PC-3 (cell line): ENCODE results near the gene RPS6KA2. TPM values are rescaled to one million over a fixed set of nuclear protein-coding genes. Genes with fewer than 3 reads are reported as not detected.

Experiments
- ATAC-seq: fragments of 200-7000 bp; cut with Tn5 transposase; 2 replicates; pipeline ENCODE4 v1.9.1; 2020; ENCODE audit warnings: mild to moderate bottlenecking, moderate library complexity
- BruUV-seq: library from RNA; stranded (reverse); fragments of 400-500 nt; replicated peaks from 2 replicates; lab custom pipeline; 2021; lab: Mats Ljungman, UMichigan
- CTCF ChIA-PET: fragments of 300-600 bp; sonication (Branson Sonifier 250); formaldehyde crosslinking; loops from one replicate; lab custom pipeline; 2022; ENCODE audit warnings: antibody characterized with exemption; lab: Charles Lee
- POLR2A ChIA-PET: fragments of 300-600 bp; sonication (Branson Sonifier 250); formaldehyde crosslinking; loops from one replicate; lab custom pipeline; 2022; ENCODE audit warnings: antibody characterized with exemption; ENCODE audit not compliant: unreplicated experiment; lab: Charles Lee
- DNase-seq: peaks from one replicate; pipeline ENCODE4 v3.0.0-alpha.2; 2015
- H2AFZ ChIP-seq: fragments of 300-600 bp; sonication (generic); 2 replicates; pipeline ENCODE4 v1.6.0; 2016; ENCODE audit warnings: antibody characterized with exemption, low read length
- H3F3A ChIP-seq: fragments of 300-600 bp; sonication (generic); one replicate; pipeline ENCODE4 v1.6.0; 2017; ENCODE audit warnings: antibody characterized with exemption, low read length, control low read depth, mild to moderate bottlenecking; ENCODE audit not compliant: unreplicated experiment
- H3K27ac ChIP-seq: fragments of 300-600 bp; sonication (generic); 2 replicates; pipeline ENCODE4 v1.5.1; 2016; ENCODE audit warnings: mild to moderate bottlenecking, low read length
- H3K27me3 ChIP-seq: fragments of 300-600 bp; sonication (generic); 2 replicates; pipeline ENCODE4 v1.6.1; 2016; ENCODE audit warnings: low read length, mixed read lengths
- H3K36me3 ChIP-seq: fragments of 300-600 bp; sonication (generic); 2 replicates; pipeline ENCODE4 v1.6.1; 2016; ENCODE audit warnings: low read depth, mixed run types, low read length, mixed read lengths
- H3K4me1 ChIP-seq: fragments of 300-600 bp; sonication (generic); 2 replicates; pipeline ENCODE4 v1.5.1; 2016; ENCODE audit warnings: low read length; ENCODE audit not compliant: insufficient read depth
- H3K4me2 ChIP-seq: fragments of 300-600 bp; sonication (generic); 2 replicates; pipeline ENCODE4 v1.6.0; 2016; ENCODE audit warnings: low read length
- H3K4me3 ChIP-seq: fragments of 300-600 bp; sonication (generic); 2 replicates; pipeline ENCODE4 v1.5.1; 2016; ENCODE audit warnings: mild to moderate bottlenecking, low read length, mixed read lengths
- H3K79me2 ChIP-seq: fragments of 300-600 bp; sonication (generic); 2 replicates; pipeline ENCODE4 v1.6.1; 2017; ENCODE audit warnings: low read length, mixed read lengths
- H3K9ac ChIP-seq: fragments of 300-600 bp; sonication (generic); 2 replicates; pipeline ENCODE4 v1.6.0; 2016; ENCODE audit warnings: mild to moderate bottlenecking, low read length
- H3K9me2 ChIP-seq: fragments of 300-600 bp; sonication (generic); replicated peaks from 2 replicates; pipeline ENCODE4 v1.6.1; 2016; ENCODE audit warnings: mixed run types, low read length, mixed read lengths
- H3K9me3 ChIP-seq: fragments of 300-600 bp; sonication (generic); 2 replicates; pipeline ENCODE4 v1.6.1; 2016; ENCODE audit warnings: low read length, mixed read lengths
- H4K20me1 ChIP-seq: fragments of 300-600 bp; sonication (generic); 2 replicates; pipeline ENCODE4 v1.6.1; 2016; ENCODE audit warnings: low read length, mixed read lengths
- CTCF ChIP-seq: fragments of 300-600 bp; sonication (generic); conservative IDR thresholded peaks from 2 replicates; pipeline ENCODE4 v1.5.1; 2017; ENCODE audit warnings: antibody characterized with exemption, low read depth, mild to moderate bottlenecking, low read length
- EZH2 ChIP-seq: fragments of 300-600 bp; sonication (generic); IDR thresholded peaks from one replicate; pipeline ENCODE4 v1.6.1; 2017; ENCODE audit warnings: antibody characterized with exemption, mild to moderate bottlenecking, low read length; ENCODE audit not compliant: unreplicated experiment
- EZH2phosphoT487 ChIP-seq: fragments of 300-600 bp; sonication (generic); IDR thresholded peaks from 2 replicates; pipeline ENCODE4 v1.6.1; 2018; ENCODE audit warnings: mild to moderate bottlenecking, antibody characterized with exemption, low read length, borderline replicate concordance
- intact Hi-C: fragments of 100-400 bp; cut with micrococcal nuclease; formaldehyde crosslinking; loops from 2 replicates; pipeline ENCODE4 v1.9.0; 2023
- total RNA-seq: library from RNA; depleted of rRNA; stranded (reverse); fragments of >200 nt; gene quantifications from 2 replicates; pipeline ENCODE4 v1.2.3, GENCODE V29; 2014

RPS6KA2 gene
- total RNA-seq, 1 experiment from 2014 or later, result 5.1 TPM

- no peaks in the 10 kb centered on the region for H3K27me3 ChIP-seq
- intact Hi-C loops, result loop anchor here (5.0 kb wide), 1 partner anchor 104 kb away; no protein-coding TSS in a partner anchor
- no peaks in the 10 kb centered on the region for H3K36me3 ChIP-seq
- peak overlapping the region; percentile 51; the same call in 1 of the 2 replicates for H3K9ac ChIP-seq
- peak overlapping the region; percentile 88 for H3K4me3 ChIP-seq
- H3K27ac ChIP-seq, result no peak overlapping the region
- ChIA-PET CTCF (interaction anchor here (0.7 to 1.1 kb wide), 3 partner anchors 11 to 105 kb away, joined by 3 to 4 read pairs (median 3); no protein-coding TSS in a partner anchor), POLR2A (no interaction called here)
- H3K4me2 ChIP-seq, result peak overlapping the region; percentile 93
- H4K20me1 ChIP-seq, result no peaks in the 10 kb centered on the region
- H2AFZ ChIP-seq, result peak overlapping the region; percentile 95
- no peak for ATAC-seq
- TF ChIP-seq CTCF, result no peak
- no peak for TF ChIP-seq EZH2
- TF ChIP-seq EZH2phosphoT487, result no peak
- H3K9me2 ChIP-seq, result no peaks in the 10 kb centered on the region
- H3K9me3 ChIP-seq, result no peaks in the 10 kb centered on the region
- BruUV-seq, result TSS peak; percentile 44
- peaks cover 4% of the 10 kb centered on the region for H3K4me1 ChIP-seq
- no peaks in the 10 kb centered on the region for H3F3A ChIP-seq
- peak; percentile 3 for DNase-seq
- no peaks in the 10 kb centered on the region for H3K79me2 ChIP-seq
Measured at GRCh38 chr6:166381381-166381732, 245.7 kb downstream of the RPS6KA2 start.

GRCh38 chr6:166379800-166380199, 247.3 kb downstream of the RPS6KA2 start:
- POLR2A ChIA-PET, result no interaction called here
- no peak for ATAC-seq
- intact Hi-C loops, result loop anchor here (5.0 kb wide), 1 partner anchor 102 kb away; no protein-coding TSS in a partner anchor

More at GRCh38 chr6:166379800-166380199, 247.3 kb downstream of the RPS6KA2 start:
- TF ChIP-seq CTCF, result no peak
- TF ChIP-seq EZH2, result no peak
- no peak for TF ChIP-seq EZH2phosphoT487
- H3K9me2 ChIP-seq, result no peaks in the 10 kb centered on the region
- DNase-seq, result no peak
- H3F3A ChIP-seq, result no peaks in the 10 kb centered on the region
- no peaks in the 10 kb centered on the region for H3K27me3 ChIP-seq
- no TSS peak for BruUV-seq
- H2AFZ ChIP-seq, result no peak overlapping the region
- peaks cover 4% of the 10 kb centered on the region for H3K4me1 ChIP-seq
- CTCF ChIA-PET, result no interaction called here
- H3K9ac ChIP-seq, result no peak overlapping the region
- H3K36me3 ChIP-seq, result no peaks in the 10 kb centered on the region
- H3K4me2 ChIP-seq, result no peak overlapping the region
- H3K4me3 ChIP-seq, result no peak overlapping the region
- no peaks in the 10 kb centered on the region for H4K20me1 ChIP-seq
- H3K27ac ChIP-seq, result no peak overlapping the region
- no peaks in the 10 kb centered on the region for H3K79me2 ChIP-seq
- no peaks in the 10 kb centered on the region for H3K9me3 ChIP-seq
